ENCODE results near the gene PTCD1. TPM values are rescaled to one million over a fixed set of nuclear protein-coding genes. Genes with fewer than 3 reads are reported as not detected.

Gene PTCD1
- total and polyA plus RNA-seq, 9 of the 15 experiments (the other 6 are each of a cell fraction or from before 2014, with no cell fraction given) = 0.46 to 17.1 (median 6.2) TPM

- TF ChIP-seq, protein P1, sequence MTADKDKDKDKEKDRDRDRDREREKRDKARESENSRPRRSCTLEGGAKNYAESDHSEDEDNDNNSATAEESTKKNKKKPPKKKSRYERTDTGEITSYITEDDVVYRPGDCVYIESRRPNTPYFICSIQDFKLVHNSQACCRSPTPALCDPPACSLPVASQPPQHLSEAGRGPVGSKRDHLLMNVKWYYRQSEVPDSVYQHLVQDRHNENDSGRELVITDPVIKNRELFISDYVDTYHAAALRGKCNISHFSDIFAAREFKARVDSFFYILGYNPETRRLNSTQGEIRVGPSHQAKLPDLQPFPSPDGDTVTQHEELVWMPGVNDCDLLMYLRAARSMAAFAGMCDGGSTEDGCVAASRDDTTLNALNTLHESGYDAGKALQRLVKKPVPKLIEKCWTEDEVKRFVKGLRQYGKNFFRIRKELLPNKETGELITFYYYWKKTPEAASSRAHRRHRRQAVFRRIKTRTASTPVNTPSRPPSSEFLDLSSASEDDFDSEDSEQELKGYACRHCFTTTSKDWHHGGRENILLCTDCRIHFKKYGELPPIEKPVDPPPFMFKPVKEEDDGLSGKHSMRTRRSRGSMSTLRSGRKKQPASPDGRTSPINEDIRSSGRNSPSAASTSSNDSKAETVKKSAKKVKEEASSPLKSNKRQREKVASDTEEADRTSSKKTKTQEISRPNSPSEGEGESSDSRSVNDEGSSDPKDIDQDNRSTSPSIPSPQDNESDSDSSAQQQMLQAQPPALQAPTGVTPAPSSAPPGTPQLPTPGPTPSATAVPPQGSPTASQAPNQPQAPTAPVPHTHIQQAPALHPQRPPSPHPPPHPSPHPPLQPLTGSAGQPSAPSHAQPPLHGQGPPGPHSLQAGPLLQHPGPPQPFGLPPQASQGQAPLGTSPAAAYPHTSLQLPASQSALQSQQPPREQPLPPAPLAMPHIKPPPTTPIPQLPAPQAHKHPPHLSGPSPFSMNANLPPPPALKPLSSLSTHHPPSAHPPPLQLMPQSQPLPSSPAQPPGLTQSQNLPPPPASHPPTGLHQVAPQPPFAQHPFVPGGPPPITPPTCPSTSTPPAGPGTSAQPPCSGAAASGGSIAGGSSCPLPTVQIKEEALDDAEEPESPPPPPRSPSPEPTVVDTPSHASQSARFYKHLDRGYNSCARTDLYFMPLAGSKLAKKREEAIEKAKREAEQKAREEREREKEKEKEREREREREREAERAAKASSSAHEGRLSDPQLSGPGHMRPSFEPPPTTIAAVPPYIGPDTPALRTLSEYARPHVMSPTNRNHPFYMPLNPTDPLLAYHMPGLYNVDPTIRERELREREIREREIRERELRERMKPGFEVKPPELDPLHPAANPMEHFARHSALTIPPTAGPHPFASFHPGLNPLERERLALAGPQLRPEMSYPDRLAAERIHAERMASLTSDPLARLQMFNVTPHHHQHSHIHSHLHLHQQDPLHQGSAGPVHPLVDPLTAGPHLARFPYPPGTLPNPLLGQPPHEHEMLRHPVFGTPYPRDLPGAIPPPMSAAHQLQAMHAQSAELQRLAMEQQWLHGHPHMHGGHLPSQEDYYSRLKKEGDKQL (CRISPR knock-in tag; IDR thresholded peaks at IDR 0.05; ENCODE audit: borderline replicate concordance) = no peak
- no peak for TF ChIP-seq MGA (IDR thresholded peaks at IDR 0.05)
- TF ChIP-seq MYNN (IDR thresholded peaks at IDR 0.05) = no peak
- no peak for TF ChIP-seq MYNN (CRISPR knock-in tag; IDR thresholded peaks at IDR 0.05)
- TF ChIP-seq POLR2H (tag; IDR thresholded peaks at IDR 0.05; ENCODE audit: low read depth) = no peak; the same call in 1 of the 2 replicates
- no peak for TF ChIP-seq ZNF3 (CRISPR knock-in tag; IDR thresholded peaks at IDR 0.05)
- TF ChIP-seq LARP7 (IDR thresholded peaks at IDR 0.05) = no peak
These were observed at the start of gene PTCD1, which contains the start of gene CPSF4 (continued) for GRCh38 chr7:99438573-99439480.
